Neural cell (in vitro differentiated cells): Measurements from ENCODE around the gene CPPED1. TPM values are rescaled to one million over a fixed set of nuclear protein-coding genes. Genes with fewer than 3 reads are reported as not detected.

Experiments
- H2AFZ ChIP-seq: fragments of 200-600, 300-800 bp; sonication (generic), shearing (Covaris generic); 2 replicates; pipeline ENCODE4 v1.6.0; 2014; ENCODE audit warnings: low read depth, mild to moderate bottlenecking, antibody characterized with exemption, low read length, moderate library complexity
- H3F3A ChIP-seq: fragments of 200-600 bp; shearing (Covaris generic); 2 replicates; pipeline ENCODE4 v1.6.1; 2016; ENCODE audit warnings: mild to moderate bottlenecking, moderate library complexity, mixed read lengths, antibody characterized with exemption, low read length; ENCODE audit not compliant: insufficient read depth, poor library complexity, severe bottlenecking
- H3K27ac ChIP-seq: fragments of 200-600, 300-800 bp; sonication (generic), shearing (Covaris generic); 2 replicates; pipeline ENCODE4 v1.5.1; 2014; ENCODE audit warnings: mild to moderate bottlenecking, low read length, moderate library complexity
- H3K27me3 ChIP-seq: fragments of 300-800, 200-600 bp; sonication (generic), shearing (Covaris generic); 2 replicates; pipeline ENCODE4 v1.6.0; 2014; ENCODE audit warnings: mild to moderate bottlenecking, low read depth, low read length, moderate library complexity; ENCODE audit not compliant: insufficient read depth
- H3K36me3 ChIP-seq: fragments of 300-800, 200-600 bp; sonication (generic), shearing (Covaris generic); 2 replicates; pipeline ENCODE4 v1.5.1; 2014; ENCODE audit warnings: mild to moderate bottlenecking, antibody characterized with exemption, low read length, moderate library complexity; ENCODE audit not compliant: insufficient read depth
- H3K4me2 ChIP-seq: fragments of 300-800, 200-600 bp; sonication (generic), shearing (Covaris generic); 2 replicates; pipeline ENCODE4 v1.6.0; 2014; ENCODE audit warnings: mild to moderate bottlenecking, low read length
- H3K4me3 ChIP-seq: fragments of 300-800, 200-600 bp; sonication (generic), shearing (Covaris generic); 2 replicates; pipeline ENCODE4 v1.5.1; 2014; ENCODE audit warnings: mild to moderate bottlenecking, low read length, moderate library complexity
- H3K79me2 ChIP-seq: fragments of 200-600 bp; shearing (Covaris generic); replicated peaks from 2 replicates; pipeline ENCODE4 v1.6.0; 2014; ENCODE audit warnings: mild to moderate bottlenecking, low read length, moderate library complexity; ENCODE audit not compliant: insufficient read depth
- H3K9ac ChIP-seq: fragments of 300-800, 200-600 bp; sonication (generic), shearing (Covaris generic); 2 replicates; pipeline ENCODE4 v1.6.1; 2016; ENCODE audit warnings: mild to moderate bottlenecking, low read length, mixed read lengths
- H3K9me2 ChIP-seq: fragments of 200-600 bp; shearing (Covaris generic); 2 replicates; pipeline ENCODE4 v1.6.1; 2016; ENCODE audit warnings: mild to moderate bottlenecking, low read length, mixed read lengths; ENCODE audit not compliant: insufficient read depth
- H3K9me3 ChIP-seq: fragments of 200-600, 300-800 bp; sonication (generic), shearing (Covaris generic); 2 replicates; pipeline ENCODE4 v1.6.1; 2016; ENCODE audit warnings: mild to moderate bottlenecking, mixed run types, low read length, moderate library complexity, mixed read lengths
- H4K20me1 ChIP-seq: fragments of 200-600 bp; shearing (Covaris generic); 2 replicates; pipeline ENCODE4 v1.6.1; 2016; ENCODE audit warnings: mild to moderate bottlenecking, mixed run types; ENCODE audit not compliant: insufficient read depth
- EP300 ChIP-seq: fragments of 450-650 bp; conservative IDR thresholded peaks from 2 replicates; pipeline ENCODE4 v1.6.1; 2014; ENCODE audit warnings: antibody characterized with exemption, mild to moderate bottlenecking, moderate library complexity; ENCODE audit not compliant: poor library complexity, severe bottlenecking
- EZH2 ChIP-seq: fragments of 200-600, 300-800 bp; shearing (Covaris generic), sonication (generic); IDR thresholded peaks from 2 replicates; pipeline ENCODE4 v1.6.1; 2014; ENCODE audit warnings: antibody characterized with exemption, low read length, borderline replicate concordance, mild to moderate bottlenecking; ENCODE audit not compliant: insufficient read depth, poor library complexity, severe bottlenecking
- MXI1 ChIP-seq: fragments of 450-650 bp; conservative IDR thresholded peaks from 2 replicates; pipeline ENCODE4 v1.6.1; 2014; ENCODE audit warnings: antibody characterized with exemption, mild to moderate bottlenecking; ENCODE audit not compliant: poor library complexity, severe bottlenecking
- POLR2AphosphoS5 ChIP-seq: IDR thresholded peaks from 2 replicates; pipeline ENCODE4 v1.6.1; 2012
- RAD21 ChIP-seq: fragments of 450-650 bp; conservative IDR thresholded peaks from 2 replicates; pipeline ENCODE4 v1.6.1; 2014; ENCODE audit warnings: antibody characterized with exemption, mild to moderate bottlenecking, moderate library complexity
- REST ChIP-seq: IDR thresholded peaks from 2 replicates; pipeline ENCODE4 v1.6.1; 2012; ENCODE audit warnings: borderline replicate concordance
- SMC3 ChIP-seq: fragments of 450-650 bp; conservative IDR thresholded peaks from 2 replicates; pipeline ENCODE4 v1.6.1; 2014; ENCODE audit warnings: antibody characterized with exemption, mild to moderate bottlenecking, moderate library complexity; ENCODE audit not compliant: poor library complexity
- TAF1 ChIP-seq: IDR thresholded peaks from 2 replicates; pipeline ENCODE4 v1.6.1; 2012; ENCODE audit warnings: low read depth
- polyA minus RNA-seq: library from RNA; depleted of rRNA, polyadenylated mRNA; stranded (reverse); fragments of >200 nt; gene quantifications from 2 replicates; pipeline ENCODE4 v1.2.3, GENCODE V29; 2014
- polyA plus RNA-seq: library from polyadenylated mRNA; depleted of rRNA; stranded (reverse); fragments of >200 nt; gene quantifications from 2 replicates; pipeline ENCODE4 v1.2.3, GENCODE V29; 2014
- TF ChIP-seq, protein P1 (sequence below): fragments of 450-650 bp; IDR thresholded peaks from 2 replicates; pipeline ENCODE4 v1.5.1; 2014; ENCODE audit warnings: antibody characterized with exemption, mild to moderate bottlenecking, moderate library complexity; ENCODE audit not compliant: poor library complexity, severe bottlenecking

CPPED1 gene
- polyA plus RNA-seq (1.3 and 2.5 TPM in 2 replicates), polyA minus RNA-seq (3.4 and 4.5 TPM in 2 replicates)

- H3K27ac ChIP-seq, result peak within 1 kb of the TSS; percentile 71
- H2AFZ ChIP-seq, result peak within 1 kb of the TSS; percentile 88
Measured at GRCh38 chr16:12803203-12804093, at the start of gene CPPED1. CPPED1 (minus strand) TSS chr16:12803887; CDS start chr16:12803776, 111 bp downstream.

GRCh38 chr16:12850186-12850585 lies 46.5 kb upstream of the CPPED1 start:
- Histone ChIP-seq H3K27me3 (no peaks in the 10 kb centered on the region), H3K9me3 (no peaks in the 10 kb centered on the region), H3K79me2 (no peaks in the 10 kb centered on the region), H3K4me2 (no peak overlapping the region), H3K36me3 (no peaks in the 10 kb centered on the region), H3K27ac (no peak overlapping the region), H3K9me2 (no peaks in the 10 kb centered on the region), H2AFZ (no peak overlapping the region), H4K20me1 (no peaks in the 10 kb centered on the region), H3K4me3 (no peak overlapping the region), H3K9ac (no peak overlapping the region), H3F3A (no peaks in the 10 kb centered on the region)
- no peak for TF ChIP-seq REST
- no peak for TF ChIP-seq EP300

More at GRCh38 chr16:12803203-12804093, at the start of gene CPPED1:
- no peaks in the 10 kb centered on the region for H4K20me1 ChIP-seq
- peak within 1 kb of the TSS; percentile 78 for H3K9ac ChIP-seq
- peak; percentile 91 for TF ChIP-seq REST
- TF ChIP-seq, protein P1, sequence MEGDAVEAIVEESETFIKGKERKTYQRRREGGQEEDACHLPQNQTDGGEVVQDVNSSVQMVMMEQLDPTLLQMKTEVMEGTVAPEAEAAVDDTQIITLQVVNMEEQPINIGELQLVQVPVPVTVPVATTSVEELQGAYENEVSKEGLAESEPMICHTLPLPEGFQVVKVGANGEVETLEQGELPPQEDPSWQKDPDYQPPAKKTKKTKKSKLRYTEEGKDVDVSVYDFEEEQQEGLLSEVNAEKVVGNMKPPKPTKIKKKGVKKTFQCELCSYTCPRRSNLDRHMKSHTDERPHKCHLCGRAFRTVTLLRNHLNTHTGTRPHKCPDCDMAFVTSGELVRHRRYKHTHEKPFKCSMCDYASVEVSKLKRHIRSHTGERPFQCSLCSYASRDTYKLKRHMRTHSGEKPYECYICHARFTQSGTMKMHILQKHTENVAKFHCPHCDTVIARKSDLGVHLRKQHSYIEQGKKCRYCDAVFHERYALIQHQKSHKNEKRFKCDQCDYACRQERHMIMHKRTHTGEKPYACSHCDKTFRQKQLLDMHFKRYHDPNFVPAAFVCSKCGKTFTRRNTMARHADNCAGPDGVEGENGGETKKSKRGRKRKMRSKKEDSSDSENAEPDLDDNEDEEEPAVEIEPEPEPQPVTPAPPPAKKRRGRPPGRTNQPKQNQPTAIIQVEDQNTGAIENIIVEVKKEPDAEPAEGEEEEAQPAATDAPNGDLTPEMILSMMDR, result peak; percentile 46
- peak; percentile 57 for TF ChIP-seq MXI1
- no peak for TF ChIP-seq EZH2
- TF ChIP-seq EP300, result peak; percentile 66
- TF ChIP-seq TAF1, result peak; percentile 85
- TF ChIP-seq POLR2AphosphoS5, result peak; percentile 51
- TF ChIP-seq RAD21, result peak; percentile 70
- TF ChIP-seq SMC3, result peak; percentile 74
- no peaks in the 10 kb centered on the region for H3K27me3 ChIP-seq
- H3K9me3 ChIP-seq, result no peaks in the 10 kb centered on the region
- no peaks in the 10 kb centered on the region for H3K79me2 ChIP-seq
- no peaks in the 10 kb centered on the region for H3K9me2 ChIP-seq
- no peaks in the 10 kb centered on the region for H3F3A ChIP-seq
- H3K4me2 ChIP-seq, result peak within 1 kb of the TSS; percentile 62
- no peaks in the 10 kb centered on the region for H3K36me3 ChIP-seq
- H3K4me3 ChIP-seq, result peak within 1 kb of the TSS; percentile 84
